ENCODE data around the gene GJC3.
A peak's percentile ranks its signal among the peaks of the same experiment; 100 is the strongest.
"Not testable (repeated sequence)": the region's sequence is repeated elsewhere in the genome, so short reads cannot be mapped to it uniquely, and the experiment has no call there.

Gene GJC3

DNA sequence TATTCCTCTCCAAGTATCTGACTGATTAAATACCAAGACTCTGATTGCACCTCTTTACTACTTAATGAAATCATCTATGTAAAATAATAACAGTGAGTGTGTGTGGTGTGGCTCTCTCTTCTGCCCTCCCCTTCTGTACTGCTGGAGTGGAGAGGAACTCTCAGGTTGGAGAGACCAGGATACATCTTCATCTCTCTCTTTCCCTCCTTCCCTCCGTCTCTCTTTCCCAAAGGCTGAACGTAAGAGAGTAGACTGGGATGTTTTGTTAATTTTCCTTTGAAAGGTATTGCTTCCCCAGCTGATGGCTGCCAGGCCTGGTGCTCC lies 272 bp upstream of the GJC3 start:
- DNase-seq (ENCODE audit: low spot score): no peak

DNA sequence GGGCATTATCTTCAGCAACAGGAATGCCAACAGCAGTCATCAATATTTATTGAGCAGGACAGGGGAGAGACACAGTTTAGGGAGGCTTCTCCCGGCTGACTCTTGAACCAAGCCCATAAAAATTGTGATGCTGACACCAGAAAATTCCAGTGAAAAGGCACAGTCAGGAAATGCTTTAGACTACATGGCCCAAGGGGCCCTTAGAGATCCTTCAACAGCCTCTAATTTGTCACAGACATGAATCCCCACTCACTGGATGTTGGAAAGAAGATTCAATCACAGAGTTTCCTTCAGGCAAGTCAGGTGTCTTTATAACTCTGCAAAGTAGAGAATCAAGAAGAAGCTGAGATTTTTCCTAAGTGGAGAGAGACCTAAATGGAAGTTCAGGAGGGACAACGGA lies 1.2 kb downstream of the GJC3 start:
- no peak for DNase-seq (ENCODE audit: low spot score)

DNA sequence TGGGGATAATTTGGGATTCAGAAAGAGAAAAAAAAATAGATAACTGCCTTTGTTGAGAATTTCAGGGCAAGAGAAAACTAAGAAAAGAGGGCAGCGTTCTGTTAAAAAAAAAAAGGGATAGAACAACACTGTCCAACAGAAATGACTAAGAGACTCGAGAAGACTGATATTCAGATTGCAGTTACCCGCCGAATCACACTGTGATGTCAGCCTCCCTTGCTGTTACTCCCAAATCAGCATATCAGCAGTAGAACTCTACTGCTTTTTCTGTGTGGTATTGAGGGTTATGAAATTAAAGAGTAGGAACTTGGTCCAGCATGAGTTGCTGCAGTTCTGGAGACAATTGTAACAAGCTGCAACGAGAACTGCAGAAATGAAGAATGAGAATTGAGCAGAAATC lies 1.9 kb downstream of the GJC3 start:
- no peak for DNase-seq (ENCODE audit: low spot score)

DNA sequence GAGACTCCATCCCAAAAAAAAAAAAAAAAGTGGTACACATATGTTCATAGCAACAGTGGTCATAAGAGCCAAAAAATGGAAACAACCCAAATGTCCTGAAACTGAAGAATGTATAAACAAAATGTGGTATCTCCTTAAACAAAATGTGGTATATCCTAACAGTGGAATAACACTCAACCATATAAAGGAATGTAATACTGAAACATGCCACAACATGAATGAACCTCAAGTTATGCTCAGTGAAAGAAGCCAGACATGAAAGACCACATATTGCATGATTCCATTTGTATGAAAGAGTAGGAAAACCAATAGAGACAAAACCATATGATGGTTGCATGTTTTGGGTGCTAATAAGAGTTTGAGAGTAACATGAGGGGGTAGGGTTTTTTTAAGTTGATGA lies 3.1 kb downstream of the GJC3 start:
- DNase-seq (ENCODE audit: low spot score): no peak

DNA sequence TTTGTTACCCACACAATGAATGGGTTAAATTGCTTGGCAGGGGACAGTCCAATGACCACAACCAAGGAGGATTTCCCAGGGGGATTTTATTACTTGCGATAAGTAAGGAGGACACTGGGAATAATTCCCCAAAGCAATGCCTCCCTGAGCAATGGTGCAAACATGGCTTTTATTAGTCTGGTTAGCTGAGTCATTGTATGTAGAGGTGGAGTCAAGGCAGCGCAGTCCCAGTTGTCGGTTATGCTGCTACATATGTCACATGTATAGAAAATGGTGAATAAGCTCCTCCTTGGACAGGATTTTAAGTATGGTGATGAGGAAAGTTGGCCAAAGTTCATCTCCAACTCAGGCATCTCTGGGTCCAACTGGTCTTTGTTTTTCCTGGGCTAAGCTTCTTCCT lies 6.2 kb downstream of the GJC3 start:
- no peak for DNase-seq (ENCODE audit: low spot score)

DNA sequence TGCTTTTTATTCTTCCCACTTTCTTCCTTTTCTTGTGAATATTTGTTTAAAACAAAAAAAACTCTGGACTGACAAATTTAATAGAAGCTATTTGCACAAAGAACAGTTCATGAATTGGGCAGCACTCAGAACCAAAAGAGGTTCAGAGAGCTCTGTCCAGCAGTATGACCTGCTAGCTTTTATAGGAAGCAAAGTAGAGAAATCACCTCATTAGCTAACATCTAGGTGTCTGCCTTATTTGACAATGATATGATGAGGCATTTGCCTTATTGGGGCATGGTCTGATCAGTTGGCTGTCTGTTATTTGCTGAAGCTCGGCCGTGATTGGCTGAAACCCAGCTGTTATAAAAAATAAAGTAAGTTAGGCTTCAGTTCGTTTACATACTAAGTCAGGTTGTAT lies 9.3 kb downstream of the GJC3 start:
- DNase-seq (ENCODE audit: low spot score): no peak

DNA sequence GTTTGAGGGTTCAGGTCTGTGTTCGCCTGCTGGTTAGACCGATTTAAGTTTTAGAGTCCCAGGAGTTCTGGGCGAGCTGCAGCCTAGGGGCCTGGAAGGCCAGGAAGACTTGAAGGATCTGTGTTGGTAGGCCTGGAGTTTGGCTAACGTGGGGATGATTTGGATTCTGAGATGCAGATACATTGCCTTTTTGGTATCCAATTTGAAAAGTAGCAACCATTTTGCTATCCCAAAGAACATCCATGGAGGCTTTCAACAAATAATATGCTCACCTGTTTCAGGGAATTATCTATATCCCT lies 9.7 kb downstream of the GJC3 start:
- DNase-seq (ENCODE audit: low spot score): no peak

DNA sequence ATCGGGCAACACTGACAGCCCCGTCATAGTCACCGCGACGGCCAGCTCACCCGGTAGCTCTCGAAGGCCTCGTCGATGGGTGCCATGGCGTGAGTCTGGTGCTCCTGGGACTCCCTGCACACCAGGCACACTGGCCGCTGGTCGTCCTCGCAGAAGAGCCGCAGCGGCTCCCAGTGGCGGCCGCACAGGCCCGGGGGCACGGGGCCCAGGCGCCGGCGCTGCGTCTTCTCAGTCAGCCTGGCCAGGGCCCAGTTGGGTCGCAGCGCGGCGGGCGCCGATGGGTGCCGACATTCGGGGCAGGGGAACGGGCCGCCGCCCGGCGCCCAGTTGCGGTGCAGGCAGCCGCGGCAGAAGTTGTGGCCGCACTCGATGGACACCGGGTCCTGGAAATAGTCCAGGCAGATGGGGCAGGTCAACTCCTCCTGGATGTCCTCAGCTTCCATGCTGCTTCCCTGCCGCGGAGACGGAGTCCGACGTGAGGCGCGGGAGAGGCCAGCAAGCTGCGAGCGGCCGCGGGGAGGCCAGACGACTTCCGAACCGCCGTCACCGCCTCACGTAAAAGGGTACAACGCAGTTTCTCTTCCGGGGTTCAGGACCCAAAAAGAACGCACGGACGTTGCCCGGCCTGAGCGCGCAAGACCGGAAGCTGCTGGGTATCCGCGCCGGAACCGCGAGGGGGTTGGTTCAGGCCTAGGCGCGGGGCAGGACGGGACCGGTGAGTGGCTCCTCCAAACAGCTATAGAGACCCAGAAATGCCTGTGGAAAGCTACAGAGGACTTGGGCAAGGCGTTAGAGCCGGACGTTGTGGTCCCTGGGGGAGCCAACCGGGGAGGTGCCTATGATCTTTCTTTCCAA lies 10.2 kb downstream of the GJC3 start, which contains the start of gene TRIM4:
Gene TRIM4 (minus strand): TSS at position 572 of the 855 bp plus-strand sequence. CDS start 129 bp downstream, at position 443.
- DNase-seq (ENCODE audit: low spot score): peak; percentile 90

DNA sequence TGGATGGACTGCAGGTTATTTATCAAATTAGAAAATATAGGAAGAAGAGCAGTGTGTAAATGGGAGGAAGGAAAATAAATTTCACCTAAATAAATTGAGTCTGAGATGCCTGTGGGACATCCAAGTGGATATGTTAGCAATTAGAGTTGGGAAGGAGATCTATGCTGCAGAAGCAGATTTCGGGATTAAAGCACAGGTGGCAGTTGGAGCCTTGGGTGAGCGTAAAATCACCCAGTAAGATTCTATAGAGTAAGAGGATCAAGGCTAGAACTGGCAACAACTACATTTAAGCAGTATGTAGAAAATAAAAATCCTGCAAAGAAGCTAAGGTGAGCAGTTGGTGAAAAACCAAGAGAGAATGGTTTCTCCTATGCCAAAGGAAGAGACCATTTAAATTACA lies 18.4 kb downstream of the GJC3 start:
- no peak for DNase-seq (ENCODE audit: low spot score)

DNA sequence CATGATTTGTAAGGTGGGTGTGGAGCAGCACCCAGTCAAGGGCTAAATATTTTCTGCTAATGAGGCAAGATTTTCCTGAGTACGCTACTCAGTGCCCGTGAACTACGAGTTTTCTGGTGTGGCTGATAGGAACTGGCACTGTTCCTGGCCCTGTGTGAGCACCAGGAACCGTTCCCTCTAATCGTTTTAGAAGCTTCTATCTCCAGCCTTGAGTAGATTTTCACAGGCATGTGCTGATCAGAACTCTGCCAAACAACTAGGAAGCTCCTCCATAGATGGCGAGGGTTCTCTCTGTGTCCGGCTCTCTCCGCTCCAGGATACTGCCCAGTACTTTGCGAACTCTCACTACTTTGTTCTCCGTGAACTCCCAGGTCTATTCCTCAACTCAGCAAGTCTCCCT lies 27.8 kb downstream of the GJC3 start:
- no peak for DNase-seq (ENCODE audit: low spot score)

DNA sequence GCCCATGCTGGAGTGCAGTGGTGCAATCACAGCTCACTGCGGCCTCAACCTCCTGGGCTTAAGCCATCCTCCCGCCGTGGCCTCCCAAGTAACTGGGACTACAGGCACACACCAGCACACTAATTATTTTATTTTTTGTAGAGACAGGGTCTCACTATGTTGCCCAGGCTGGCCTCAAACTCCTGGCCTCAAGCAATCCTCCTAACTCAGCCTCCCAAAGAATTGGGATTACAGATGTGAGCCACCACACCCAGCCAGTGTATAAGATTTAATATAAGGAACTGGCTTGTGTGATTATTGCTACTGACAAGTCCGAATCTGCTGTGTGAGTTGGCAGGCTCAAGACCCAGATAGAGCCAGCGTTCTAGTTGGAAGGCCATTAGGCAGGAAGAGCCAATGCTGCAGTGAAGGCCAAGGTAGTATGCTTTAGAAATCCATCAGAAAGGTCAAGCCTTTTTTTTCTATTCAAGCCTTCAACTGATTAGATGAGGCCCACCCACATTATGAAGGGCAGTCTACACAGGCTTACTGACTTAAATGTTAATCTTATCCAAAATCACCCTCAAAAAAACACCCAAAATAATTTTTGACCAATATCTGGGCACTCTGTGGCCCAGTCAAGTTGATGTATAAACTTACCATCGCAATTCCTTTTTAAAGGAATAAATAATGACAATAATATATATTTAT lies 29.4 kb downstream of the GJC3 start:
- DNase-seq (ENCODE audit: low spot score): no peak

DNA sequence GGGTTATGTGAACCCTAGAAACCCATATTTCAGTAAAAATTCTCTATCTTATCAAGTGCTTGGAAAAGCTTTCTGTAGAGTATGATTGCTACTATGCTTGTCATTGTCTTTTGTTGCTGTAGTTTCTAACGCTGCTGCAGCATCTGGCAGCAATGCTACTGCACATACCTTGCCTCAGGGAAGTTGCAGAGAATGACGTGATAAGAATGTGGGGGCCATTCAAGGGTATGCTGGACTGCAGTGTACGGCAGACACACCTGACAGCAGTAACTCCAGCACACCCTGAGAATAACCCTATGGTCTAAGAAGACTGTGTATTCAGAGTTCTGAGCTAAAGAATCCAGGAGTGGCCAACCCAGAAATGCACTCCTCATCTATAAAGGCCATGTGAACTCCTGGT lies 30.6 kb downstream of the GJC3 start:
- DNase-seq (ENCODE audit: low spot score): no peak

DNA sequence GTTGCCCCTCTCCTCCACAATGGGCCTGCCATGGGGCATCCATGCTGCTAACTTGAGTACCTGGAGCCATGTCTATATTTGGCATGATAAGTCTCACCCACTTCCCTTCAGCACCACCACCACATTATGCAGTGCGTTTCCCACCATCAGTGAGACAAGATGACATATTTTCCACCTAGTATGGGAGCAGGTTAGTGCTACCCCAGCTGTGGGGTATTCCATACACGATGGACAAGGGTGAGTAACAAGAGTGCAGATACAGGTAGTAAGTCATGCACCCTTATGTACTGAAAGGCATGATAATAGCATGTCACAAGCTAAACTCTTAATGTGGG lies 31.4 kb downstream of the GJC3 start:
- no peak for DNase-seq (ENCODE audit: low spot score)

DNA sequence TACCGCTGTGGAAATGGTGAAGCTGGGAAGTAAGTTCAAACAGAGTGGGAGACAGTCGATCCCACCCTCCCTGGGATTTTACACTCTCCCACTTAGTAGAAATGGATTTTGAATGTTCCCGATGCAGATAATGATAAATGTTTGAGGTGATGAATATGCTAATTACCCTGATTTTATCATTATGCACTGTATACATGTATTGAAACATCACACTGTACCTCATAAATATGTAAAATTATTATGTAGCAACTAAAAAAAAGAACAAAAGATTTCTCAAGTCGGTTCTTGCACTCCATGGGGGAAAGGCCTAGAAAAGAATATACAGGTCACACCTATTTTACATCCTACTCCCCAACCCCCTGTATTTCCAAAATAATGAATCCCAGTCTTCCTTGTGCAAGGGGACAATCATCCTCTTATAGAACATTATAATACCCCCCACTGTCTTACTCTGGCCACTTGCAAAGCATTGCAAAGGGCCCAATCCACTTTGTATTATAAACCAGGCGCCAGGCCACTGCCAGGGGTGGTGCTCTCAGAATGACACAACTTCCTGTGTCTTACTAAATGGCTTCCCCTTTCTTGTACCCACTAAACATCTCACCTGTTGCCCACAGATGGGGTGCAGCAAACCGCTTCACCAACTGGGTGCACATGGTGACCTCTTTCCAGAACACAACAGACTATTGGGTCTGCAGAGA lies 31.9 kb downstream of the GJC3 start:
- DNase-seq (ENCODE audit: low spot score): no peak

DNA sequence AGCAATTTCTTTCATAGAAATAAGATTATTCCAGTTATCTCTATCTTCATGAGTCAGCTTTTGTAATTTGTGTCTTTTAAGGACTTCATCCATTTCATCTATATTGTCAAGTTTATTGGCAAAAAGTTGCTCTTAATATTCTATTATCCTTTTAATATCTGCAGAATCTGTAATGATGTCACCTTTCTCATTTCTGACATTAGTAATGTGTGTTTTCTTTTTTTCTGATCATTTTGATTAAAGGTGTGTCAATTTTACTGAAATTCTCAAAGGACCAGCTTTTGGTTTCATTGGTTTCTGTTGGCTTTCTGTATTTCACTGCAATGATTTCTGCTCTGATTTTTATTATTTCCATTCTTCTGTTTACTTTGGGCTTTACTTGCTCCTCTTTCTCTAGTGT lies 34.7 kb downstream of the GJC3 start:
- DNase-seq (ENCODE audit: low spot score): no peak

DNA sequence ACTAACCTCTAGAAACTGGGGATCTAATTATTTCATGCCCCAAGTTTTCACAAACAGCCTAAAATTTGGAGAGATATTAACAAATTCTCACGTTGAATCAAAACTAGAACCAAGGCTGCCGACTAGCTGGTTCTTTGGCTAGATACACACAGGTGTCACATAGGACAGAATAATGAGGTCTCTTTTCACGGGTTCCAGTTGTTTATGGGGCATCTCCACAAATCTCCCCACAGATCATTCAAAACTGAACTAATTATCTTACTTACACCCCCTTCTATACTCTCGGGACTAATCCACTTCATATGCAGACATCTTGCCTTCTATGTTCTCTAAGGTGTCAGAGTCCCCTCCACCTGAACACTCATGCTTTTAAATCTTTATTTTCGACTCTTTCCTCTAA lies 36.1 kb downstream of the GJC3 start:
- DNase-seq (ENCODE audit: low spot score): no peak

DNA sequence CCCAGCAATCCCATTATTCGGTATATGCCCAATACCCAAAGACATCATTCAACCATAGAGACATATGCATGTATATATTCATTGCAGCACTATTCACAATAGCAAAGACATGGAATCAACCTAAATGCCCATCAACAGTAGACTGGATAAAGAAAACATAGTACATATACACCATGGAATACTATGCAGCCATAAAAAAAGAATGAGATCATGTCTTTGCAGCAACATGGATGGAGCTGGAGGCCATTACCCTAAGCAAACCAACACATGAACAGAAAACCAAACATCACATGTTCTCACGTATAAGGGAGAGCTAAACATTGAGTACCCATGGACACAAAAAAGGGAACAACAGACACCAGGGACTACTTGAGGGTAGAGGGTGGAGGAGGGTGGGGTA lies 39.1 kb downstream of the GJC3 start:
- not testable (repeated sequence) for DNase-seq (ENCODE audit: low spot score)

DNA sequence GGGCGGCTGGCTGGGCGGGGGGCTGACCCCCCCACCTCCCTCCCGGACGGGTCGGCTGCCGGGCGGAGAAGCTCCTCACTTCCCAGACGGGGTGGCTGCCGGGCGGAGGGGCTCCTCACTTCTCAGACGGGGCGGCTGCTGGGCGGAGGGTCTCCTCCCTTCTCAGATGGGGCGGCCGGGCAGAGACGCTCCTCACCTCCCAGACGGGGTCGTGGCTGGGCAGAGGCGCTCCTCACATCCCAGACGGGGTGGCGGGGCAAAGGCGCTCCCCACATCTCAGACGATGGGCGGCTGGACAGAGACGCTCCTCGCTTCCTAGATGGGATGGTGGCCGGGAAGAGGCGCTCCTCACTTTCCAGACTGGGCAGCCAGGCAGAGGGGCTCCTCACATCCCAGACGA lies 41.1 kb downstream of the GJC3 start:
- not testable (repeated sequence) for DNase-seq (ENCODE audit: low spot score)

DNA sequence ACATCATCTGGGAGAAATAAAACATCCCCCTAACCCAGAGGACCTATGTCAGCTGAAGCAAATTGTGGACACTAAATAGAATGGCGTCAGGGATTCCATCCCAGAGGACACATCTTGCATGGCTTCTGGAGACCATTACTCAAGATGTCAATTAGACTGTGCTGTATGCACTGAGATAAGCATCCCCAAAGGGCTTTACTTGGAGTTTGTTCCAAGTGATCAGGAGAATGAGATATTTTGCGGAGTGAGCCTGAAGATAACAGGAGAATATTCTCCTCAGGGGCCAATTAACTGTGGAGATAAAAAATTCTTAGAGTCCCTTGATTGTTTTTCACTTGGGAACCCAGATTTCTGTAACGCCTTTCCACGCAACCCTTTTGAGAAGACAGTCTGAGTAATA lies 48.0 kb downstream of the GJC3 start:
- no peak for DNase-seq (ENCODE audit: low spot score)

DNA sequence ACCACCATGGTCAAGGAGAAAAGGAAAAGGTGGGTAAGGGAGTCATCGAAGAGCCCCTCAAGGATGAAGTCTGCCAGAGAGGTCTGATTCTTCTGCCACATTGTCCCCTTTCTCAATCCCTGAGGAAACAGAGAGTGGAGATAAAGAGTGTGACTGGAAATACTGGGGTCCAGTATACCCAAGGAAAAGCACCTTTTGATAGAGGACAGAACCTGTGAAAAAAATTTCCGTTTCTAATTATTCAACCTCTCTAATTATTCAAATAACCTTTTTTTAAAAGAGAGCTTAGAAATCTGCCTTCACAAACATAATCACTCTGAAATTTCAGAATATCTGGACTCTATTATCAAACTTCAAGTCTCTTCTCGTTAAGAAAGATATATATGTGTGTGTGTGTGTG lies 52.5 kb downstream of the GJC3 start, which contains the start of gene OR2AE1:
Gene OR2AE1 (minus strand): TSS at position 101 of the 400 bp plus-strand sequence. CDS start 0 bp downstream, at position 101.
- no peak for DNase-seq (ENCODE audit: low spot score)

DNA sequence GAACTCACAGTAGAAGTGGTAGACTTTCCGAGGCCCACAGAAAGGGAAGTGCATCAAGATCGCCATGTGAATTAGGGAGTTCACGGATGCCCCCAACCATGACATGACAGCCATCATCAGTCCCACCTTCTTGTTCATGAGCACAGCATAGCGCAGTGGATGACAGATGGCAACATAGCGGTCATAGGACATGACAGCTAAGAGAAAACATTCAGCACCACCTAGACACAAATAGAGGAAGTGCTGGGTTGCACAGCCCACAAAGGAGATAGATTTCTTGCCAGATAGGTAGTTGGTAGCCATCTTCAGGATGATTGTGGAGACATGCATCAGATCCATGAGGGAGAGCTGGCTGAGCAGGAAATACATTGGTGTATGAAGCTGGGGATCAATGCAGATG lies 52.9 kb downstream of the GJC3 start:
- no peak for DNase-seq (ENCODE audit: low spot score)

Data from CD4-positive, alpha-beta T cell treated with Interleukin-15 for 4 hours (primary cell).